ENCODE data around the gene PKP1.

Gene PKP1

DNA sequence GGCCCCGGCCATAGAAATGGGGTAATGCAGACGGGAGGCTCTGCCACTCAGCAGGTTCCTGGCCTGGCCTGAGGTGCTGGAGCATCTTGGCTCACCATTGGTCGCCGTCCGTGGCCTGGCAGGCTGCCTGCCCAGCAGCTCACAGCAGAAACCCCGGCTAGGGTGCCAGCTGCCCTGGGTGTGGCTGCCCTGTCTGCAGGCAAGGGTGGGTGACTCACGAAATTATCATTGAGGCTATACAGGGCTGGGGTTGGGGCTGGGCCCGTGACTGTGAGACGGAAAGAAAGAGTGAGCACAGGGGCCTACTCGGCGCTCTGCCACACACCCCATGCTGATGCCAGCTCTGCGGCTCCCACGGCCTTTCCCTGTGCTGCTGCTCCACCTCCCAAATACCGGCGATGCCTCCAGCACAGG is 8.0 kb upstream of the PKP1 start:
- Histone ChIP-seq H4K20me1 (ENCODE audit: control insufficient read depth, insufficient read depth, low read depth, low read length) (no peaks in the 10 kb centered on the region), H3K9me3 (ENCODE audit: control insufficient read depth, insufficient read depth, low read length) (no peaks in the 10 kb centered on the region), H3K4me3 (ENCODE audit: low read length) (no peak overlapping the region), H3K27ac (ENCODE audit: low read depth, low read length) (no peak overlapping the region), H3K4me2 (ENCODE audit: low read length) (no peak overlapping the region), H3K4me1 (ENCODE audit: control insufficient read depth, low read length) (no peaks in the 10 kb centered on the region), H3F3A (ENCODE audit: control insufficient read depth, insufficient read depth) (no peaks in the 10 kb centered on the region), H3K36me3 (ENCODE audit: control insufficient read depth, low read length) (no peaks in the 10 kb centered on the region), H3K9me2 (replicated peaks; ENCODE audit: control insufficient read depth, low read length) (no peaks in the 10 kb centered on the region), H3K27me3 (ENCODE audit: control insufficient read depth, low read length) (no peaks in the 10 kb centered on the region), H3K79me2 (ENCODE audit: control insufficient read depth, low read length) (no peaks in the 10 kb centered on the region)
- TF ChIP-seq, protein P1, sequence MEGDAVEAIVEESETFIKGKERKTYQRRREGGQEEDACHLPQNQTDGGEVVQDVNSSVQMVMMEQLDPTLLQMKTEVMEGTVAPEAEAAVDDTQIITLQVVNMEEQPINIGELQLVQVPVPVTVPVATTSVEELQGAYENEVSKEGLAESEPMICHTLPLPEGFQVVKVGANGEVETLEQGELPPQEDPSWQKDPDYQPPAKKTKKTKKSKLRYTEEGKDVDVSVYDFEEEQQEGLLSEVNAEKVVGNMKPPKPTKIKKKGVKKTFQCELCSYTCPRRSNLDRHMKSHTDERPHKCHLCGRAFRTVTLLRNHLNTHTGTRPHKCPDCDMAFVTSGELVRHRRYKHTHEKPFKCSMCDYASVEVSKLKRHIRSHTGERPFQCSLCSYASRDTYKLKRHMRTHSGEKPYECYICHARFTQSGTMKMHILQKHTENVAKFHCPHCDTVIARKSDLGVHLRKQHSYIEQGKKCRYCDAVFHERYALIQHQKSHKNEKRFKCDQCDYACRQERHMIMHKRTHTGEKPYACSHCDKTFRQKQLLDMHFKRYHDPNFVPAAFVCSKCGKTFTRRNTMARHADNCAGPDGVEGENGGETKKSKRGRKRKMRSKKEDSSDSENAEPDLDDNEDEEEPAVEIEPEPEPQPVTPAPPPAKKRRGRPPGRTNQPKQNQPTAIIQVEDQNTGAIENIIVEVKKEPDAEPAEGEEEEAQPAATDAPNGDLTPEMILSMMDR (IDR thresholded peaks at IDR 0.05; ENCODE audit: low read depth, low read length, poor library complexity, severe bottlenecking), result no peak
- TF ChIP-seq EZH2phosphoT487 (IDR thresholded peaks at IDR 0.05; ENCODE audit: borderline replicate concordance, low read length), result no peak

DNA sequence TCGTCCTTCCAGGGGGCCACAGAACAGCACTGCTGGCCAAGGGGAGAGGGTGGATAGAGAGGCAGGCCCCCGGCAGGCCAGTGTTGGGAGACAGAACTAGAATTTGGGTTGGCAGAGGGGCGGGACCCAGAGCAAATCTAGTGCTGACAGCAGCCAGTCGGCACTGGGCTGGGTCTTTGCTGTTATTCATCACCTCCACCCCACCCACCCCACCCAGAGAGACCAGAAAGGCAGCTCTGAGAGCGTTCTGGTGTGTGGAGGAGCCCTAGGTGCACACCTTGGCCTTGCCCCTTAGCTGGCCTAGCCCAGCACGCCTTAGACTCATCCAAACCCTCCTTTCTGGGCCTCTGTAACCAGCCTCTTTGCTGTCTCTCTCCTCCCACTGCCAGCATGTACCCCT is 6.4 kb upstream of the PKP1 start:
- H3K9me3 ChIP-seq (ENCODE audit: control insufficient read depth, insufficient read depth, low read length), result no peaks in the 10 kb centered on the region
- no peaks in the 10 kb centered on the region for H4K20me1 ChIP-seq (ENCODE audit: control insufficient read depth, insufficient read depth, low read depth, low read length)
- H3K9me2 ChIP-seq (replicated peaks; ENCODE audit: control insufficient read depth, low read length), result no peaks in the 10 kb centered on the region
- H3K4me1 ChIP-seq (ENCODE audit: control insufficient read depth, low read length), result no peaks in the 10 kb centered on the region
- H3K4me2 ChIP-seq (ENCODE audit: low read length), result no peak overlapping the region
- TF ChIP-seq EZH2phosphoT487 (IDR thresholded peaks at IDR 0.05; ENCODE audit: borderline replicate concordance, low read length), result no peak
- TF ChIP-seq, protein P1 (IDR thresholded peaks at IDR 0.05; ENCODE audit: low read depth, low read length, poor library complexity, severe bottlenecking), result no peak
- no peaks in the 10 kb centered on the region for H3K36me3 ChIP-seq (ENCODE audit: control insufficient read depth, low read length)
- H3F3A ChIP-seq (ENCODE audit: control insufficient read depth, insufficient read depth), result no peaks in the 10 kb centered on the region
- no peak overlapping the region for H3K27ac ChIP-seq (ENCODE audit: low read depth, low read length)
- H3K79me2 ChIP-seq (ENCODE audit: control insufficient read depth, low read length), result no peaks in the 10 kb centered on the region
- H3K4me3 ChIP-seq (ENCODE audit: low read length), result no peak overlapping the region
- peaks cover 3% of the 10 kb centered on the region; the same call in 1 of the 2 replicates for H3K27me3 ChIP-seq (ENCODE audit: control insufficient read depth, low read length)

DNA sequence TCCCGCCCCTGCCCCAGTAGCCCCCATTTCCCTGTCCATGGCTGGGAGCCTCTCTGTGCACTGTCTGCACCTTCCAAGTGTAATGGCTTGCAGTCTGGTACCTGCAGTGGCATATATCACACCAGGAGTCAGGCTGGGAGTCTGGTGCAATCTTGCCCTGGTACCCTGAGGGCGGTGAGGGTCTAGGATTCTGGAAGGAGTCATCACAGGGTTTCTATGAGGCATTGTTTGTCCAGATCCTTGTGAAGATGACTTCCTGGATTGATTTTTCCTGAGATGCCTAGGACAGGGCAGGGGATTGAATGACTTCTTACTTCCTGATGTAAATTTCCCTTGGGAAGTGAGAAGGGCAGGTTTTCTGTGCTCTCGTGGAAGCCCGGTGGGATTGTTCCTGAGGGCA is 5.9 kb upstream of the PKP1 start:
- no peak overlapping the region for H3K4me3 ChIP-seq (ENCODE audit: low read length)
- H3F3A ChIP-seq (ENCODE audit: control insufficient read depth, insufficient read depth), result no peaks in the 10 kb centered on the region
- H3K79me2 ChIP-seq (ENCODE audit: control insufficient read depth, low read length), result no peaks in the 10 kb centered on the region
- H3K4me1 ChIP-seq (ENCODE audit: control insufficient read depth, low read length), result no peaks in the 10 kb centered on the region
- no peaks in the 10 kb centered on the region for H3K9me2 ChIP-seq (replicated peaks; ENCODE audit: control insufficient read depth, low read length)
- H3K9me3 ChIP-seq (ENCODE audit: control insufficient read depth, insufficient read depth, low read length), result no peaks in the 10 kb centered on the region
- TF ChIP-seq, protein P1 (IDR thresholded peaks at IDR 0.05; ENCODE audit: low read depth, low read length, poor library complexity, severe bottlenecking), result no peak
- TF ChIP-seq EZH2phosphoT487 (IDR thresholded peaks at IDR 0.05; ENCODE audit: borderline replicate concordance, low read length), result no peak
- no peaks in the 10 kb centered on the region for H3K36me3 ChIP-seq (ENCODE audit: control insufficient read depth, low read length)
- H4K20me1 ChIP-seq (ENCODE audit: control insufficient read depth, insufficient read depth, low read depth, low read length), result no peaks in the 10 kb centered on the region
- no peak overlapping the region for H3K4me2 ChIP-seq (ENCODE audit: low read length)
- H3K27ac ChIP-seq (ENCODE audit: low read depth, low read length), result no peak overlapping the region
- H3K27me3 ChIP-seq (ENCODE audit: control insufficient read depth, low read length), result peaks cover 3% of the 10 kb centered on the region; the same call in 1 of the 2 replicates

All from DOHH2 (cell line).